Iris pigment epithelial cell (primary cell): ENCODE data around the gene RLN1.
A peak's percentile ranks its signal among the peaks of the same experiment; 100 is the strongest.
"Not testable (repeated sequence)": the region's sequence is repeated elsewhere in the genome, so short reads cannot be mapped to it uniquely, and the experiment has no call there.

Source experiments
- DNase-seq: peaks from one replicate; pipeline ENCODE4 v3.0.0-alpha.2; 2011; ENCODE audit warnings: low read depth

The RLN1 gene

GRCh38 chr9:5321601-5322000, 18.1 kb downstream of the RLN1 start:
- DNase-seq: not testable (repeated sequence)

GRCh38 chr9:5321058-5321457, 18.6 kb downstream of the RLN1 start:
- DNase-seq: peak; percentile 16

- not testable (repeated sequence) for DNase-seq
These were observed 23.3 kb downstream of the RLN1 start for GRCh38 chr9:5316406-5316805.

GRCh38 chr9:5315187-5315923, 24.3 kb downstream of the RLN1 start:
- DNase-seq: no peak

- DNase-seq: no peak
These were observed 28.8 kb downstream of the RLN1 start for GRCh38 chr9:5310851-5311250.

GRCh38 chr9:5305741-5306140, 33.9 kb downstream of the RLN1 start:
- DNase-seq: no peak

GRCh38 chr9:5303840-5304795, 35.6 kb downstream of the RLN1 start, which contains the start of gene RLN2:
TSS of gene RLN2 (minus strand) at chr9:5304716. CDS start at chr9:5304580, 136 bp downstream.
- DNase-seq: not testable (repeated sequence)

GRCh38 chr9:5301544-5301943, 38.1 kb downstream of the RLN1 start:
- DNase-seq: no peak

- DNase-seq: peak; percentile 84
These were observed 47.5 kb downstream of the RLN1 start for GRCh38 chr9:5292141-5292540.

GRCh38 chr9:5288591-5288990, 51.1 kb downstream of the RLN1 start:
- DNase-seq: peak; percentile 77

GRCh38 chr9:5286262-5286661, 53.4 kb downstream of the RLN1 start:
- DNase-seq: no peak
